Right lobe of liver (tissue), 4 donors: ENCODE data around the gene SMIM10L2A.

ENCODE experiments used
- CTCF ChIP-seq, 4 donors: fragments of 200-600 bp in 3 of 4; fragments of 450-650 bp in 1 of 4; IDR thresholded peaks; one replicate each; pipeline versions ENCODE4 v1.5.1 to v1.8.0; 2016 to 2022; ENCODE audit warnings: antibody characterized with exemption in 4 of 4, mild to moderate bottlenecking in 2 of 4
- POLR2A ChIP-seq: fragments of 450-650 bp; IDR thresholded peaks from one replicate; pipeline ENCODE4 v1.6.1; 2017; ENCODE audit warnings: antibody characterized with exemption, mild to moderate bottlenecking
- donor health status: DM: no; HTN: no; CAD: no.
- donor health status: DM: no; HTN: no; CAD: no.
- donor health status: DM: no; HTN: yes; CAD: no.

GRCh38 chrX:135410861-135411627 is 10.7 kb upstream of the SMIM10L2A start:
- no peak for TF ChIP-seq POLR2A
- TF ChIP-seq CTCF (IDR thresholded peaks at IDR 0.05): no peak
